ENCODE data around the gene LRRC66. TPM values are rescaled to one million over a fixed set of nuclear protein-coding genes. Genes with fewer than 3 reads are reported as not detected.
A peak's percentile ranks its signal among the peaks of the same experiment; 100 is the strongest.

LRRC66 gene
- total and polyA plus RNA-seq, 2 of the 13 experiments (the other 11 are each of a cell fraction or from before 2014, with no cell fraction given) = not detected

DNA sequence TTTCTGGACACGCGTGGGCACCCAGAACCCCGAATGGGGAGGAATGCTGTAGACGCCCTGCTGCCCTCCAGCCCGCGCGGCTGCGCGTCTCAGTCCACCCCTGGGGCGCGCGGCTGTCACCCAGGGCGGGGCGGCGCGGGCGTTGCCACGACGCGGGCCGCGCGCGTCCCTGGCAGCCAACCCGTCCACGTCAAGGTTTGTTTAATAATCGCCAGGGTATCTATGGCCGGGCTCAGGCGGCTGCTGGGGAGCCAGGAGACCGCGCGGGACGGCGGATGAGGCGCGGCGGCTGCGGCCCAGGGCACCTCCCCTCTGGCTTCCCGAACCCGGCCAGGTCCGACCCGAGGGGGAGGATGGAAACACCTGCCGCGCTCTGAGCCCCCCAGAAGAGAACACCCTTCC is 31.1 kb upstream of the LRRC66 start, which contains the start of gene SPATA18 (continued):
- TF ChIP-seq, protein P1, sequence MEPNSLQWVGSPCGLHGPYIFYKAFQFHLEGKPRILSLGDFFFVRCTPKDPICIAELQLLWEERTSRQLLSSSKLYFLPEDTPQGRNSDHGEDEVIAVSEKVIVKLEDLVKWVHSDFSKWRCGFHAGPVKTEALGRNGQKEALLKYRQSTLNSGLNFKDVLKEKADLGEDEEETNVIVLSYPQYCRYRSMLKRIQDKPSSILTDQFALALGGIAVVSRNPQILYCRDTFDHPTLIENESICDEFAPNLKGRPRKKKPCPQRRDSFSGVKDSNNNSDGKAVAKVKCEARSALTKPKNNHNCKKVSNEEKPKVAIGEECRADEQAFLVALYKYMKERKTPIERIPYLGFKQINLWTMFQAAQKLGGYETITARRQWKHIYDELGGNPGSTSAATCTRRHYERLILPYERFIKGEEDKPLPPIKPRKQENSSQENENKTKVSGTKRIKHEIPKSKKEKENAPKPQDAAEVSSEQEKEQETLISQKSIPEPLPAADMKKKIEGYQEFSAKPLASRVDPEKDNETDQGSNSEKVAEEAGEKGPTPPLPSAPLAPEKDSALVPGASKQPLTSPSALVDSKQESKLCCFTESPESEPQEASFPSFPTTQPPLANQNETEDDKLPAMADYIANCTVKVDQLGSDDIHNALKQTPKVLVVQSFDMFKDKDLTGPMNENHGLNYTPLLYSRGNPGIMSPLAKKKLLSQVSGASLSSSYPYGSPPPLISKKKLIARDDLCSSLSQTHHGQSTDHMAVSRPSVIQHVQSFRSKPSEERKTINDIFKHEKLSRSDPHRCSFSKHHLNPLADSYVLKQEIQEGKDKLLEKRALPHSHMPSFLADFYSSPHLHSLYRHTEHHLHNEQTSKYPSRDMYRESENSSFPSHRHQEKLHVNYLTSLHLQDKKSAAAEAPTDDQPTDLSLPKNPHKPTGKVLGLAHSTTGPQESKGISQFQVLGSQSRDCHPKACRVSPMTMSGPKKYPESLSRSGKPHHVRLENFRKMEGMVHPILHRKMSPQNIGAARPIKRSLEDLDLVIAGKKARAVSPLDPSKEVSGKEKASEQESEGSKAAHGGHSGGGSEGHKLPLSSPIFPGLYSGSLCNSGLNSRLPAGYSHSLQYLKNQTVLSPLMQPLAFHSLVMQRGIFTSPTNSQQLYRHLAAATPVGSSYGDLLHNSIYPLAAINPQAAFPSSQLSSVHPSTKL (CRISPR knock-in tag; IDR thresholded peaks at IDR 0.05) = no peak
- no peak for TF ChIP-seq ZNF570 (CRISPR knock-in tag; IDR thresholded peaks at IDR 0.05; ENCODE audit: borderline replicate concordance)
- no peak for TF ChIP-seq ZNF281 (CRISPR knock-in tag; IDR thresholded peaks at IDR 0.05; ENCODE audit: borderline replicate concordance)
- no peak for TF ChIP-seq AKAP8 (CRISPR knock-in tag; IDR thresholded peaks at IDR 0.05)
- TF ChIP-seq IKZF1 (IDR thresholded peaks at IDR 0.05) = no peak
- no peak for TF ChIP-seq ZNF547 (CRISPR knock-in tag; IDR thresholded peaks at IDR 0.05)
- TF ChIP-seq ZNF383 (CRISPR knock-in tag; IDR thresholded peaks at IDR 0.05; ENCODE audit: borderline replicate concordance) = no peak
- no peak for TF ChIP-seq HNRNPUL1 (IDR thresholded peaks at IDR 0.05; ENCODE audit: low read depth, low read length)
- TF ChIP-seq ZSCAN9 (CRISPR knock-in tag; IDR thresholded peaks at IDR 0.05; ENCODE audit: borderline replicate concordance) = no peak
- TF ChIP-seq ZBTB42 (CRISPR knock-in tag; IDR thresholded peaks at IDR 0.05) = no peak
- no peak for TF ChIP-seq SRSF1 (optimal IDR thresholded peaks at IDR 0.05; ENCODE audit: low read depth, low read length)
- TF ChIP-seq SKI (IDR thresholded peaks at IDR 0.05; ENCODE audit: partially characterized antibody) = no peak
- TF ChIP-seq IRF9 (CRISPR knock-in tag; IDR thresholded peaks at IDR 0.05; ENCODE audit: borderline replicate concordance) = 0 out of 2 replicates have a peak, but pooled peaks have one; percentile 44
- TF ChIP-seq ZNF510 (CRISPR knock-in tag; IDR thresholded peaks at IDR 0.05; ENCODE audit: low read depth) = no peak
- TF ChIP-seq ZNF121 (CRISPR knock-in tag; IDR thresholded peaks at IDR 0.05) = no peak
- no peak for TF ChIP-seq TBX3 (IDR thresholded peaks at IDR 0.05; ENCODE audit: borderline replicate concordance)
- no peak for TF ChIP-seq ZNF256 (CRISPR knock-in tag; conservative IDR thresholded peaks at IDR 0.05)
- no peak for TF ChIP-seq ZNF788 (CRISPR knock-in tag; IDR thresholded peaks at IDR 0.05; ENCODE audit: borderline replicate concordance)
- no peak for TF ChIP-seq ETV6 (CRISPR knock-in tag; conservative IDR thresholded peaks at IDR 0.05)
- TF ChIP-seq SALL2 (CRISPR knock-in tag; IDR thresholded peaks at IDR 0.05) = no peak
- TF ChIP-seq SAP130 (CRISPR knock-in tag; IDR thresholded peaks at IDR 0.05; ENCODE audit: low read depth) = peak; percentile 18; the same call in 1 of the 2 replicates
- 0 out of 2 replicates have a peak, but pooled peaks have one; percentile 60 for TF ChIP-seq ZNF230 (CRISPR knock-in tag; IDR thresholded peaks at IDR 0.05)
- no peak for TF ChIP-seq ETV5 (CRISPR knock-in tag; IDR thresholded peaks at IDR 0.05; ENCODE audit: borderline replicate concordance)

All from HepG2 (cell line).